Measurements from ENCODE around the gene RAB13.

Gene RAB13

GRCh38 chr1:153932156-153933131 lies 53.7 kb downstream of the RAB13 start:
- peaks cover 38% of the 10 kb centered on the region for H3K36me3 Mint-ChIP-seq (ENCODE audit: insufficient read depth)
- DNase-seq (ENCODE audit: low spot score in 2 of 2) (no peak), ATAC-seq (replicated peaks; ENCODE audit: extremely low read depth, poor library complexity, severe bottlenecking) (no peak)
- no peak overlapping the region for H3K27ac Mint-ChIP-seq (ENCODE audit: low read depth)
- no peaks in the 10 kb centered on the region for H3K9me3 Mint-ChIP-seq
- H3K27me3 Mint-ChIP-seq, result no peaks in the 10 kb centered on the region
- H3K4me1 Mint-ChIP-seq, result peaks cover 14% of the 10 kb centered on the region
- no peak overlapping the region for H3K4me3 Mint-ChIP-seq

All from central memory CD8-positive, alpha-beta T cell (primary cell).